Fibroblast of lung (primary cell): ENCODE results near the gene MACF1.

Experiments used
- CTCF ChIP-seq, 2 donors: IDR thresholded peaks in 1 of 2; conservative IDR thresholded peaks in 1 of 2; 1 replicate in 1 of 2; 2 replicates in 1 of 2; pipeline ENCODE4 v1.5.1; 2011 to 2012; ENCODE audit warnings: low read length in 2 of 2, control low read depth in 1 of 2, inconsistent platforms in 1 of 2, low read depth in 1 of 2, mild to moderate bottlenecking in 1 of 2
- EZH2 ChIP-seq: IDR thresholded peaks from 2 replicates; pipeline ENCODE4 v1.5.1; 2012; ENCODE audit warnings: low read length, control low read depth, mild to moderate bottlenecking; ENCODE audit errors: missing control alignments

GRCh38 chr1:39335216-39335615, 130.7 kb downstream of the MACF1 start:
- TF ChIP-seq CTCF (conservative IDR thresholded peaks at IDR 0.05 in 1 of 2, IDR thresholded peaks at IDR 0.05 in 1 of 2; ENCODE audit: low read depth in 1 of 2, low read length in 2 of 2): no peak
- no peak for TF ChIP-seq EZH2
